Measurements from ENCODE around the gene CHAF1B. TPM values are rescaled to one million over a fixed set of nuclear protein-coding genes. Genes with fewer than 3 reads are reported as not detected.
A peak's percentile ranks its signal among the peaks of the same experiment; 100 is the strongest.

Gene CHAF1B
- polyA plus RNA-seq, 1 of the 3 experiments (the other 2 are of a cell fraction), result 6.8 TPM

- TF ChIP-seq EZH2phosphoT487 (IDR thresholded peaks at IDR 0.05; ENCODE audit: borderline replicate concordance, low read depth) (no peak), MXI1 (IDR thresholded peaks at IDR 0.05; ENCODE audit: low read depth, low read length) (no peak), FOSL2 (IDR thresholded peaks at IDR 0.05; ENCODE audit: borderline replicate concordance, low read depth) (no peak), TAF1 (IDR thresholded peaks at IDR 0.05; ENCODE audit: borderline replicate concordance, low read depth, low read length) (no peak)
- TF ChIP-seq, protein P1, sequence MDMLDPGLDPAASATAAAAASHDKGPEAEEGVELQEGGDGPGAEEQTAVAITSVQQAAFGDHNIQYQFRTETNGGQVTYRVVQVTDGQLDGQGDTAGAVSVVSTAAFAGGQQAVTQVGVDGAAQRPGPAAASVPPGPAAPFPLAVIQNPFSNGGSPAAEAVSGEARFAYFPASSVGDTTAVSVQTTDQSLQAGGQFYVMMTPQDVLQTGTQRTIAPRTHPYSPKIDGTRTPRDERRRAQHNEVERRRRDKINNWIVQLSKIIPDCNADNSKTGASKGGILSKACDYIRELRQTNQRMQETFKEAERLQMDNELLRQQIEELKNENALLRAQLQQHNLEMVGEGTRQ (IDR thresholded peaks at IDR 0.05; ENCODE audit: borderline replicate concordance, low read depth, low read length), result no peak
Measured at GRCh38 chr21:36430841-36431240, 45.6 kb downstream of the CHAF1B start (continued).

DNA sequence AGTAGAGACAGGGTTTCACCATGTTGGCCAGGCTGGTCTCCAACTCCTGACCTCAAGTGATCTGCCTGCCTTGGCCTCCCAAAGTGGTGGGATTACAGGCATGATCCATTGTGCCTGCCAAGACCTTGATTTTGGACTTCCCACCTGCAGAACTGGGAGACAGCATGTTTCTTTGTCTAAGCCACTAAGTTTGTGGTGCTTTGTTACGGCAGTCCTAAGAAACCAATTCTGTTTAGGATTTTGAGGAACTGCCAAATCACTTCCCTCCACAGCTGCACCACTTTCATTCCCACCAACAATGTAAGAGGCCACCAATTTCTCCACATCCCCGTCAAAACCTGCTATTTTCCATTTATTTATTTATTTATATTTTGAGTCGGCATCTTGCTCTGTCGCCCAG lies 46.1 kb downstream of the CHAF1B start:
- H2AFZ ChIP-seq (ENCODE audit: low read depth), result no peak overlapping the region
- no peak for DNase-seq
- CTCF ChIA-PET, result interaction anchor here (1.2 kb wide), 1 partner anchor 9 kb away, joined by 4 read pairs; no protein-coding TSS in a partner anchor
- H3K27me3 ChIP-seq (ENCODE audit: insufficient read depth), result no peaks in the 10 kb centered on the region
- H3K79me2 ChIP-seq (ENCODE audit: insufficient read depth), result peaks cover 15% of the 10 kb centered on the region; the same call in 1 of the 2 replicates
- no peak overlapping the region for H3K9ac ChIP-seq
- H3K4me2 ChIP-seq, result peak overlapping the region; percentile 64
- H3K27ac ChIP-seq (ENCODE audit: low read depth in 2 of 2, low read length in 1 of 2), result peak overlapping the region in 1 of 2 experiments; percentile 89; a peak in 2 of 4 replicates
- H3K36me3 ChIP-seq (replicated peaks in 1 of 2; ENCODE audit: control insufficient read depth in 1 of 2, insufficient read depth in 2 of 2, low read length in 1 of 2), result no peaks in the 10 kb centered on the region
- H3K4me3 ChIP-seq (ENCODE audit: low read depth in 2 of 2, low read length in 1 of 2), result no peak overlapping the region
- POLR2A ChIA-PET, result no interaction called here
- H4K20me1 ChIP-seq (ENCODE audit: insufficient read depth), result no peaks in the 10 kb centered on the region
- TF ChIP-seq EZH2phosphoT487 (IDR thresholded peaks at IDR 0.05; ENCODE audit: borderline replicate concordance, low read depth) (no peak), RCOR1 (IDR thresholded peaks at IDR 0.05; ENCODE audit: low read length) (no peak), USF1 (IDR thresholded peaks at IDR 0.05; ENCODE audit: borderline replicate concordance, low read depth) (no peak), MAX (IDR thresholded peaks at IDR 0.05; ENCODE audit: low read depth) (no peak), POLR2AphosphoS5 (IDR thresholded peaks at IDR 0.05; ENCODE audit: low read depth, low read length) (no peak), PBX3 (IDR thresholded peaks at IDR 0.05) (no peak), GABPA (IDR thresholded peaks at IDR 0.05; ENCODE audit: low read depth) (no peak)
- TF ChIP-seq, protein P2, sequence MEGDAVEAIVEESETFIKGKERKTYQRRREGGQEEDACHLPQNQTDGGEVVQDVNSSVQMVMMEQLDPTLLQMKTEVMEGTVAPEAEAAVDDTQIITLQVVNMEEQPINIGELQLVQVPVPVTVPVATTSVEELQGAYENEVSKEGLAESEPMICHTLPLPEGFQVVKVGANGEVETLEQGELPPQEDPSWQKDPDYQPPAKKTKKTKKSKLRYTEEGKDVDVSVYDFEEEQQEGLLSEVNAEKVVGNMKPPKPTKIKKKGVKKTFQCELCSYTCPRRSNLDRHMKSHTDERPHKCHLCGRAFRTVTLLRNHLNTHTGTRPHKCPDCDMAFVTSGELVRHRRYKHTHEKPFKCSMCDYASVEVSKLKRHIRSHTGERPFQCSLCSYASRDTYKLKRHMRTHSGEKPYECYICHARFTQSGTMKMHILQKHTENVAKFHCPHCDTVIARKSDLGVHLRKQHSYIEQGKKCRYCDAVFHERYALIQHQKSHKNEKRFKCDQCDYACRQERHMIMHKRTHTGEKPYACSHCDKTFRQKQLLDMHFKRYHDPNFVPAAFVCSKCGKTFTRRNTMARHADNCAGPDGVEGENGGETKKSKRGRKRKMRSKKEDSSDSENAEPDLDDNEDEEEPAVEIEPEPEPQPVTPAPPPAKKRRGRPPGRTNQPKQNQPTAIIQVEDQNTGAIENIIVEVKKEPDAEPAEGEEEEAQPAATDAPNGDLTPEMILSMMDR (IDR thresholded peaks at IDR 0.05), result no peak
- H3K9me3 ChIP-seq, result no peaks in the 10 kb centered on the region
- H3K9me2 ChIP-seq, result no peaks in the 10 kb centered on the region
- peaks cover 12% of the 10 kb centered on the region for H3F3A ChIP-seq (replicated peaks; ENCODE audit: insufficient read depth)
- H3K4me1 ChIP-seq (ENCODE audit: control insufficient read depth in 1 of 2, insufficient read depth in 2 of 2, low read depth in 1 of 2, low read length in 1 of 2), result peaks cover 6 to 7% of the 10 kb centered on the region in 2 experiments; a peak in 2 of 4 replicates
- 96% methylated on average over 4 of the region's 4 CpGs for WGBS (ENCODE audit: low lambda C conversion rate)

Measured in SK-N-SH (cell line).